ENCODE results near the gene NELFB. TPM values are rescaled to one million over a fixed set of nuclear protein-coding genes. Genes with fewer than 3 reads are reported as not detected.

NELFB gene
- total and polyA plus RNA-seq, 2 of the 4 experiments (the other 2 are of a cell fraction) = 36.9 to 66.0 TPM

GRCh38 chr9:137272241-137273094, 17.3 kb downstream of the NELFB start:
- H4K5ac ChIP-seq (ENCODE audit: low read depth, low read length) = no peak overlapping the region
- no peak overlapping the region for H2AK9ac ChIP-seq (replicated peaks; ENCODE audit: low read depth, low read length, poor library complexity)
- no peak overlapping the region for H2BK120ac ChIP-seq (ENCODE audit: low read depth, low read length)
- H3K9me1 ChIP-seq (ENCODE audit: insufficient read depth, low read length) = peaks cover 14% of the 10 kb centered on the region
- no peak overlapping the region for H3K56ac ChIP-seq (ENCODE audit: extremely low read depth, insufficient read depth, low read length)
- no peak overlapping the region for H2BK20ac ChIP-seq (ENCODE audit: low read depth, low read length)
- in situ Hi-C loops (cut with MboI; ENCODE audit: low sequenced_read_pairs) (no loop called here), intact Hi-C loops (cut with micrococcal nuclease) (no loop called here), dilution Hi-C loops (cut with HindIII; ENCODE audit: low sequenced_read_pairs, unreplicated experiment) (no loop called here)
- DNase-seq (no peak), ATAC-seq (ENCODE audit: low read depth) (no peak)
- no peak overlapping the region for H3K18ac ChIP-seq (ENCODE audit: low read depth, low read length)
- no peak overlapping the region for H4K91ac ChIP-seq (ENCODE audit: insufficient read depth, low read depth, low read length)
- no peak overlapping the region for H3K27ac ChIP-seq (ENCODE audit: insufficient read depth, low read length)
- no peak overlapping the region for H3K14ac ChIP-seq (replicated peaks; ENCODE audit: low read depth, low read length)
- no TSS peak for BruUV-seq (replicated peaks)
- H3K4me1 ChIP-seq (ENCODE audit: control insufficient read depth, insufficient read depth, low read length) = peaks cover 21% of the 10 kb centered on the region
- H3K4me2 ChIP-seq (ENCODE audit: low read depth, low read length) = no peak overlapping the region
- peaks cover 29% of the 10 kb centered on the region for H4K20me1 ChIP-seq (ENCODE audit: insufficient read depth, low read length)
- no peak overlapping the region for H2BK5ac ChIP-seq (ENCODE audit: low read depth, low read length, poor library complexity, severe bottlenecking)
- no peak overlapping the region for H2AK5ac ChIP-seq (ENCODE audit: low read depth, low read length)
- H4K8ac ChIP-seq (ENCODE audit: low read depth in 2 of 2, low read length in 2 of 2) = no peak overlapping the region
- H3K27me3 ChIP-seq (ENCODE audit: control insufficient read depth, insufficient read depth, low read length) = no peaks in the 10 kb centered on the region
- WGBS, 2 experiments (ENCODE audit: extremely low coverage in 2 of 2, insufficient read length in 1 of 2) = 92% methylated on average over 30 of the region's 39 CpGs; no CpG with 5 or more reads in 1 of the 2 experiments
- no peak overlapping the region for H3K4me3 ChIP-seq (ENCODE audit: insufficient read depth, low read depth, low read length)
- no peak overlapping the region for H3K4ac ChIP-seq (ENCODE audit: low read depth, low read length)
- no peak overlapping the region for H2BK15ac ChIP-seq (ENCODE audit: low read depth, low read length)
- ChIA-PET POLR2A (ENCODE audit: unreplicated experiment) (no interaction called here), CTCF (no interaction called here)
- no peak overlapping the region for H2AFZ ChIP-seq (replicated peaks; ENCODE audit: low read length, poor library complexity)
- TF ChIP-seq CHD1 (IDR thresholded peaks at IDR 0.05; ENCODE audit: low read depth, low read length) (no peak), RFX5 (IDR thresholded peaks at IDR 0.05; ENCODE audit: low read depth, low read length) (no peak), NFE2L2 (IDR thresholded peaks at IDR 0.05; ENCODE audit: low read depth, low read length) (no peak), FOS (IDR thresholded peaks at IDR 0.05; ENCODE audit: low read depth, low read length) (no peak), MXI1 (IDR thresholded peaks at IDR 0.05; ENCODE audit: borderline replicate concordance, low read depth, low read length) (no peak), MAFK (IDR thresholded peaks at IDR 0.05; ENCODE audit: low read depth, low read length) (no peak), BHLHE40 (IDR thresholded peaks at IDR 0.05; ENCODE audit: low read depth, low read length) (no peak), CTCF (conservative IDR thresholded peaks at IDR 0.05; ENCODE audit: low read depth, low read length) (no peak), USF2 (IDR thresholded peaks at IDR 0.05; ENCODE audit: low read depth, low read length) (no peak), ELK1 (IDR thresholded peaks at IDR 0.05; ENCODE audit: borderline replicate concordance, low read depth, low read length) (no peak), CEBPB (IDR thresholded peaks at IDR 0.05; ENCODE audit: low read depth, low read length) (no peak), RCOR1 (IDR thresholded peaks at IDR 0.05; ENCODE audit: insufficient replicate concordance, low read length) (no peak), RAD21 (IDR thresholded peaks at IDR 0.05; ENCODE audit: low read length) (no peak), MAZ (IDR thresholded peaks at IDR 0.05; ENCODE audit: borderline replicate concordance, low read depth, low read length) (no peak), POLR2A (IDR thresholded peaks at IDR 0.05; ENCODE audit: low read depth, low read length) (no peak)
- H3K36me3 ChIP-seq (ENCODE audit: control insufficient read depth, insufficient read depth, low read length) = peaks cover 41% of the 10 kb centered on the region
- no peak overlapping the region for H3K23ac ChIP-seq (ENCODE audit: low read depth, low read length)
- no peak overlapping the region for H3K9ac ChIP-seq (ENCODE audit: low read depth, low read length)
- H3K79me1 ChIP-seq (ENCODE audit: low read depth in 1 of 2, low read length in 2 of 2) = peaks cover 13 to 73% of the 10 kb centered on the region in 2 experiments
- no peaks in the 10 kb centered on the region for H3K9me3 ChIP-seq (ENCODE audit: control insufficient read depth, insufficient read depth, low read length)

All from IMR-90 (cell line).